Skeletal muscle tissue (tissue), 4 donors: ENCODE measurements around the gene CHRM5. TPM values are rescaled to one million over a fixed set of nuclear protein-coding genes. Genes with fewer than 3 reads are reported as not detected.
"Not testable (repeated sequence)": the region's sequence is repeated elsewhere in the genome, so short reads cannot be mapped to it uniquely, and the experiment has no call there.

Source experiments
- H3K27ac ChIP-seq: one replicate; pipeline ENCODE4 v1.7.0; 2013; ENCODE audit warnings: mild to moderate bottlenecking, low read depth, low read length, inconsistent platforms
- H3K27me3 ChIP-seq, 3 donors: one replicate each; pipeline ENCODE4 v1.7.0; 2013; ENCODE audit warnings: low read length in 3 of 3; ENCODE audit not compliant: control insufficient read depth in 3 of 3, insufficient read depth in 3 of 3
- H3K36me3 ChIP-seq, 3 donors: one replicate each; pipeline ENCODE4 v1.7.0; 2013; ENCODE audit warnings: low read length in 3 of 3; ENCODE audit not compliant: control insufficient read depth in 3 of 3, insufficient read depth in 3 of 3
- H3K4me1 ChIP-seq, 3 donors: one replicate each; pipeline ENCODE4 v1.7.0; 2013; ENCODE audit warnings: low read length in 3 of 3, mild to moderate bottlenecking in 3 of 3; ENCODE audit not compliant: control insufficient read depth in 3 of 3, insufficient read depth in 3 of 3
- H3K4me3 ChIP-seq, 3 donors: one replicate each; pipeline ENCODE4 v1.7.0; 2013; ENCODE audit warnings: low read length in 3 of 3
- H3K9ac ChIP-seq, 3 donors: one replicate each; pipeline ENCODE4 v1.7.0; 2013; ENCODE audit warnings: low read length in 3 of 3, mild to moderate bottlenecking in 3 of 3, moderate library complexity in 2 of 3, low read depth in 1 of 3
- H3K9me3 ChIP-seq, 3 donors: one replicate each; pipeline ENCODE4 v1.7.0; 2013; ENCODE audit warnings: low read length in 3 of 3; ENCODE audit not compliant: control insufficient read depth in 3 of 3
- total RNA-seq: library from RNA; depleted of rRNA; stranded (reverse); fragments of >200 nt; gene quantifications from one replicate; pipeline ENCODE4 v1.2.3, GENCODE V29; 2014
- donor health status: Osteomylitis.

The CHRM5 gene
- total RNA-seq, 1 donor from 2014 or later: not detected

GRCh38 chr15:34012461-34013028 lies 44.2 kb downstream of the CHRM5 start:
- Histone ChIP-seq H3K4me1 (peaks cover 0 to 2% (median 0%) of the 10 kb centered on the region in 3 donors), H3K4me3 (no peak overlapping the region), H3K36me3 (no peaks in the 10 kb centered on the region), H3K9ac (no peak overlapping the region), H3K9me3 (no peaks in the 10 kb centered on the region), H3K27me3 (no peaks in the 10 kb centered on the region), H3K27ac (no peak overlapping the region)

- H3K36me3 ChIP-seq: no peaks in the 10 kb centered on the region
- no peak overlapping the region for H3K27ac ChIP-seq
- no peak overlapping the region for H3K9ac ChIP-seq
- H3K9me3 ChIP-seq: no peaks in the 10 kb centered on the region
- H3K4me3 ChIP-seq: no peak overlapping the region
- H3K4me1 ChIP-seq: peaks cover 0 to 2% (median 0%) of the 10 kb centered on the region in 3 donors
- no peaks in the 10 kb centered on the region for H3K27me3 ChIP-seq
These were observed 45.4 kb downstream of the CHRM5 start for GRCh38 chr15:34013746-34014145.

GRCh38 chr15:34014556-34014955 lies 46.3 kb downstream of the CHRM5 start:
- no peaks in the 10 kb centered on the region for H3K9me3 ChIP-seq
- peaks cover 0 to 2% (median 0%) of the 10 kb centered on the region in 3 donors for H3K4me1 ChIP-seq
- no peak overlapping the region for H3K9ac ChIP-seq

DNA sequence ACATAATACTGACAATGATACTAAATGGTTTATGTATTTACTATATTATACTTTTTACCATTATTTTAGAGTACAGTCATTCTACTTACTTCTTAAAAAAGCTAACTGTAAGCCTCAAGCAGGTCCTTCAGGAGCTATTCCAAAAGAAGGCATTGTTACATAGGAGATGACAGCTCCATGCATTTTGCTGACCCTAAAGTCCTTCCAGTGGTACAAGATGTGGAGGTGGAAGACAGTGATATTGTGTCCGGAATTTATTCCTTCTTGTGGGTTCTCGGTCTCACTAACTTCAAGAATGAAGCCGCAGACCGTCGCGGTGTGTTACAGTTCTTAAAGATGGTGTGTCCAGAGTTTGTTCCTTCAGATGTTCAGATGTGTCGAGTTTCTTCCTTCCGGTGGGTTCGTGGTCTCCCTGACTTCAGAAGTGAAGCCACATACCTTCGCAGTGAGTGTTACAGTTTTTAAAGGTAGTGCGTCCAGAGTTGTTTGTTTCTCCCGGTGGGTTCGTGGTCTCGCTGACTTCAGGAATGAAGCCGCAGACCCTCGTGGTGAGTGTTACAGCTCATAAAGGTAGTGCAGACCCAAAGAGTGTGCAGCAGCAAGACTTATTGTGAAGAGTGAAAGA lies 49.8 kb downstream of the CHRM5 start:
- no peak overlapping the region for H3K27ac ChIP-seq
- H3K9me3 ChIP-seq: no peaks in the 10 kb centered on the region
- H3K27me3 ChIP-seq: no peaks in the 10 kb centered on the region
- H3K9ac ChIP-seq: no peak overlapping the region
- H3K36me3 ChIP-seq: no peaks in the 10 kb centered on the region
- no peaks in the 10 kb centered on the region for H3K4me1 ChIP-seq
- H3K4me3 ChIP-seq: no peak overlapping the region

More at GRCh38 chr15:34014556-34014955, 46.3 kb downstream of the CHRM5 start:
- Histone ChIP-seq H3K27me3 (no peaks in the 10 kb centered on the region), H3K27ac (no peak overlapping the region), H3K4me3 (no peak overlapping the region), H3K36me3 (no peaks in the 10 kb centered on the region)

GRCh38 chr15:34018738-34019137 lies 50.4 kb downstream of the CHRM5 start:
- not testable (repeated sequence) for H3K36me3 ChIP-seq, H3K9me3 ChIP-seq, H3K27me3 ChIP-seq, H3K9ac ChIP-seq, H3K4me1 ChIP-seq, H3K4me3 ChIP-seq, H3K27ac ChIP-seq

- Histone ChIP-seq H3K4me1 (no peaks in the 10 kb centered on the region), H3K9ac (no peak overlapping the region), H3K27ac (no peak overlapping the region), H3K27me3 (no peaks in the 10 kb centered on the region), H3K4me3 (no peak overlapping the region), H3K36me3 (no peaks in the 10 kb centered on the region), H3K9me3 (no peaks in the 10 kb centered on the region)
These were observed 51.2 kb downstream of the CHRM5 start for GRCh38 chr15:34019369-34019990.

GRCh38 chr15:34023907-34024306 lies 55.6 kb downstream of the CHRM5 start:
- H3K36me3 ChIP-seq: no peaks in the 10 kb centered on the region
- H3K9ac ChIP-seq: no peak overlapping the region
- H3K27ac ChIP-seq: no peak overlapping the region
- no peaks in the 10 kb centered on the region for H3K9me3 ChIP-seq
- H3K27me3 ChIP-seq: no peaks in the 10 kb centered on the region
- no peak overlapping the region for H3K4me3 ChIP-seq
- H3K4me1 ChIP-seq: no peaks in the 10 kb centered on the region

DNA sequence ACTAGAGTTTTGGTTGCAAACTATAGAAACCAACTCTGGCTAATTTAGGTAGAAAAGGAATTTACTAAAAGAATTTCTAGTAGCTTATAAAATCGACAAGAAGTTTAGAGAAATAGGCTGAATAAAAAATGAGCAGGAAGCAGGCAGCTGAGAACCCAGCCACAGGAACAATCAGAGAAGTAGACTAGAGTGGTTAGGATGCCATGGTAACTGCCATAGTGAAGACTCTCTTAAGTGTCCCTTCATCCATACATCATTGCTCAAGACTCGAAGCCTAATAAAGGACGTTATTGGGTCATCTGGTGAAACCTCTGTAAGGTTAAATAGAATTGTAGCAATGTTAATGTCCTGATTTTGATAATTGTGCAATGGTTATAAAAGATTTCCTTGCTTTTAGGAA lies 57.0 kb downstream of the CHRM5 start:
- Histone ChIP-seq H3K4me3 (no peak overlapping the region), H3K9ac (no peak overlapping the region), H3K36me3 (no peaks in the 10 kb centered on the region), H3K4me1 (no peaks in the 10 kb centered on the region), H3K9me3 (no peaks in the 10 kb centered on the region), H3K27ac (no peak overlapping the region), H3K27me3 (no peaks in the 10 kb centered on the region)

DNA sequence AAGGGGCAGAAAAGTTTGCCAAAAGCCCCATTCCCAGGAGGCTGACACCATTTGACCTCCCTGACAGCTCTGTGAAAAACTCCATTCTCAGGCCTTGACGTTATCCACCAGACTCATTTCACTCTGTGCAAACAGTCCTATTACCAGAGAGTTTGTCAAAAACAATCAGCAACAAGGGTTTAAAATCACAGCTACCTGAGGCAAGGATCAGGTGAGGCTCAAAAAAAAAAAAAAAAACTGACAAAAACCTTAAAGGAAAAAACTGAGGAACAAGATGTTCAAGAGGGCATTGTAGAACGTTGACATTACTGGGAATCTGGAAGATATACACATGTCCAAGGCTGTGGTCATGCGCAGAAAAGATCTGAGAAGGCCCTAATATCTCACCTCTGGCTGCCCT lies 59.3 kb downstream of the CHRM5 start:
- H3K4me1 ChIP-seq: no peaks in the 10 kb centered on the region
- H3K4me3 ChIP-seq: no peak overlapping the region
- H3K27me3 ChIP-seq: no peaks in the 10 kb centered on the region
- H3K9ac ChIP-seq: no peak overlapping the region
- H3K36me3 ChIP-seq: no peaks in the 10 kb centered on the region
- H3K27ac ChIP-seq: no peak overlapping the region
- H3K9me3 ChIP-seq: no peaks in the 10 kb centered on the region

- Histone ChIP-seq H3K27ac (no peak overlapping the region), H3K27me3 (no peaks in the 10 kb centered on the region), H3K9me3 (no peaks in the 10 kb centered on the region)
These were observed 63.9 kb downstream of the CHRM5 start for GRCh38 chr15:34031987-34032760.

More at GRCh38 chr15:34031987-34032760, 63.9 kb downstream of the CHRM5 start:
- no peak overlapping the region for H3K4me3 ChIP-seq
- H3K4me1 ChIP-seq: peaks cover 0 to 2% (median 0%) of the 10 kb centered on the region in 3 donors
- H3K9ac ChIP-seq: no peak overlapping the region
- H3K36me3 ChIP-seq: no peaks in the 10 kb centered on the region
